Osteocyte (in vitro differentiated cells): ENCODE measurements around the gene RRP12. TPM values are rescaled to one million over a fixed set of nuclear protein-coding genes. Genes with fewer than 3 reads are reported as not detected.

ENCODE experiments used
- DNase-seq: peaks from one replicate; pipeline ENCODE4 v3.0.0; 2021; ENCODE audit warnings: mixed read lengths; ENCODE audit not compliant: unreplicated experiment; ENCODE audit errors: extremely low spot score
- H3K27ac Mint-ChIP-seq: one replicate; pipeline ENCODE4 v1.8.0; 2021; ENCODE audit warnings: mild to moderate bottlenecking, mixed read lengths; ENCODE audit not compliant: unreplicated experiment
- H3K27me3 Mint-ChIP-seq: one replicate; pipeline ENCODE4 v1.8.0; 2021; ENCODE audit warnings: mixed read lengths; ENCODE audit not compliant: unreplicated experiment
- H3K36me3 Mint-ChIP-seq: one replicate; pipeline ENCODE4 v1.8.0; 2021; ENCODE audit warnings: mixed read lengths; ENCODE audit not compliant: unreplicated experiment
- H3K4me1 Mint-ChIP-seq: one replicate; pipeline ENCODE4 v1.8.0; 2021; ENCODE audit warnings: mixed read lengths; ENCODE audit not compliant: unreplicated experiment
- H3K4me3 Mint-ChIP-seq: one replicate; pipeline ENCODE4 v1.8.0; 2021; ENCODE audit warnings: mild to moderate bottlenecking, moderate library complexity, mixed read lengths; ENCODE audit not compliant: unreplicated experiment
- H3K9me3 Mint-ChIP-seq: one replicate; pipeline ENCODE4 v1.8.0; 2021; ENCODE audit warnings: mixed read lengths; ENCODE audit not compliant: unreplicated experiment
- CTCF ChIP-seq: fragments of 200-600 bp; sonication (generic); IDR thresholded peaks from 2 replicates; pipeline ENCODE4 v1.5.0; 2021; ENCODE audit warnings: antibody characterized with exemption, mild to moderate bottlenecking, moderate library complexity
- total RNA-seq: library from RNA; stranded (reverse); gene quantifications from 2 replicates; pipeline ENCODE4 v1.2.1, GENCODE V29; 2021

The RRP12 gene
- total RNA-seq, 1 donor from 2014 or later: 30.1 TPM

GRCh38 chr10:97336446-97336845, 64.7 kb downstream of the RRP12 start:
- Mint-ChIP-seq H3K4me1 (peaks cover 37% of the 10 kb centered on the region), H3K27ac (no peak overlapping the region), H3K4me3 (no peak overlapping the region), H3K27me3 (peaks cover 46% of the 10 kb centered on the region), H3K9me3 (no peaks in the 10 kb centered on the region), H3K36me3 (no peaks in the 10 kb centered on the region)
- TF ChIP-seq CTCF: no peak
- no peak for DNase-seq

- H3K9me3 Mint-ChIP-seq: no peaks in the 10 kb centered on the region
- H3K27ac Mint-ChIP-seq: no peak overlapping the region
Observed at GRCh38 chr10:97336006-97336405, 65.1 kb downstream of the RRP12 start.

GRCh38 chr10:97335188-97335619, 65.9 kb downstream of the RRP12 start:
- TF ChIP-seq CTCF: no peak
- Mint-ChIP-seq H3K9me3 (no peaks in the 10 kb centered on the region), H3K4me1 (peaks cover 42% of the 10 kb centered on the region), H3K27ac (no peak overlapping the region), H3K36me3 (peaks cover 2% of the 10 kb centered on the region), H3K4me3 (peak overlapping the region; percentile 75), H3K27me3 (peaks cover 42% of the 10 kb centered on the region)
- DNase-seq: no peak

More at GRCh38 chr10:97336006-97336405, 65.1 kb downstream of the RRP12 start:
- DNase-seq: no peak
- TF ChIP-seq CTCF: no peak
- Mint-ChIP-seq H3K4me3 (peak overlapping the region; percentile 75), H3K27me3 (peaks cover 42% of the 10 kb centered on the region), H3K36me3 (peaks cover 2% of the 10 kb centered on the region), H3K4me1 (peaks cover 40% of the 10 kb centered on the region)

GRCh38 chr10:97334370-97335175, 66.6 kb downstream of the RRP12 start, which contains the start of gene FRAT2:
Gene FRAT2 (minus strand): TSS chr10:97334729. CDS start chr10:97334572, 157 bp downstream.
- no peaks in the 10 kb centered on the region for H3K9me3 Mint-ChIP-seq
- peak within 1 kb of the TSS; percentile 85 for H3K4me3 Mint-ChIP-seq
- peaks cover 6% of the 10 kb centered on the region for H3K36me3 Mint-ChIP-seq
- peak; percentile 95 for DNase-seq
- peaks cover 39% of the 10 kb centered on the region for H3K27me3 Mint-ChIP-seq
- peaks cover 46% of the 10 kb centered on the region for H3K4me1 Mint-ChIP-seq
- TF ChIP-seq CTCF: no peak
- peak within 1 kb of the TSS; percentile 91 for H3K27ac Mint-ChIP-seq

GRCh38 chr10:97333601-97334369, 67.4 kb downstream of the RRP12 start:
- H3K4me1 Mint-ChIP-seq: peaks cover 47% of the 10 kb centered on the region
- peaks cover 34% of the 10 kb centered on the region for H3K27me3 Mint-ChIP-seq

More at GRCh38 chr10:97333601-97334369, 67.4 kb downstream of the RRP12 start:
- Mint-ChIP-seq H3K27ac (peak overlapping the region; percentile 91), H3K9me3 (no peaks in the 10 kb centered on the region), H3K36me3 (peaks cover 11% of the 10 kb centered on the region), H3K4me3 (peak overlapping the region; percentile 85)
- TF ChIP-seq CTCF: no peak
- DNase-seq: no peak
